Loucy (cell line): Measurements from ENCODE around the gene HECTD1.
A peak's percentile ranks its signal among the peaks of the same experiment; 100 is the strongest.
"Not testable (repeated sequence)": the region's sequence is repeated elsewhere in the genome, so short reads cannot be mapped to it uniquely, and the experiment has no call there.

Experiments used
- H2AFZ ChIP-seq: fragments of 200-600 bp; sonication (generic); 2 replicates; pipeline ENCODE4 v1.6.0; 2016; ENCODE audit warnings: antibody characterized with exemption, mild to moderate bottlenecking, low read length, moderate library complexity
- H3F3A ChIP-seq: fragments of 200-600 bp; 2 replicates; pipeline ENCODE4 v1.6.0; 2016; ENCODE audit warnings: antibody characterized with exemption, low read depth, mild to moderate bottlenecking
- H3K27me3 ChIP-seq: fragments of 200-600 bp; sonication (generic); 2 replicates; pipeline ENCODE4 v1.6.1; 2014; ENCODE audit warnings: low read length, mild to moderate bottlenecking; ENCODE audit not compliant: insufficient read depth, poor library complexity, severe bottlenecking
- H3K36me3 ChIP-seq: fragments of 200-600 bp; sonication (generic); 2 replicates; pipeline ENCODE4 v1.6.1; 2016; ENCODE audit warnings: low read length; ENCODE audit not compliant: insufficient read depth
- H3K4me1 ChIP-seq: fragments of 200-600 bp; sonication (generic); 2 replicates; pipeline ENCODE4 v1.5.1; 2014; ENCODE audit warnings: low read length, mild to moderate bottlenecking; ENCODE audit not compliant: insufficient read depth, poor library complexity, severe bottlenecking
- H3K4me2 ChIP-seq: fragments of 200-600 bp; sonication (generic); 2 replicates; pipeline ENCODE4 v1.6.0; 2014; ENCODE audit warnings: antibody characterized with exemption, low read length, low read depth, mild to moderate bottlenecking; ENCODE audit not compliant: poor library complexity, severe bottlenecking
- H3K4me3 ChIP-seq: fragments of 200-600 bp; sonication (generic); 2 replicates; pipeline ENCODE4 v1.5.1; 2014; ENCODE audit warnings: low read length, mild to moderate bottlenecking, mixed read lengths; ENCODE audit not compliant: poor library complexity, severe bottlenecking
- H3K79me2 ChIP-seq: fragments of 200-600 bp; sonication (generic); 2 replicates; pipeline ENCODE4 v1.6.1; 2014; ENCODE audit warnings: low read length; ENCODE audit not compliant: insufficient read depth
- H3K9ac ChIP-seq: fragments of 200-600 bp; sonication (generic); 2 replicates; pipeline ENCODE4 v1.6.0; 2014; ENCODE audit warnings: mild to moderate bottlenecking, low read depth, low read length, moderate library complexity; ENCODE audit not compliant: poor library complexity, severe bottlenecking
- H3K9me2 ChIP-seq: fragments of 200-600 bp; sonication (generic); replicated peaks from 2 replicates; pipeline ENCODE4 v1.6.1; 2016; ENCODE audit warnings: low read depth, low read length, mixed read lengths
- H3K9me3 ChIP-seq: fragments of 200-600 bp; sonication (generic); 2 replicates; pipeline ENCODE4 v1.6.1; 2014; ENCODE audit warnings: mild to moderate bottlenecking, antibody characterized with exemption, low read length, low read depth; ENCODE audit not compliant: insufficient read depth
- H4K20me1 ChIP-seq: fragments of 200-600 bp; sonication (generic); 2 replicates; pipeline ENCODE4 v1.6.0; 2014; ENCODE audit warnings: antibody characterized with exemption, low read length, mild to moderate bottlenecking; ENCODE audit not compliant: insufficient read depth, poor library complexity, severe bottlenecking
- EZH2phosphoT487 ChIP-seq: fragments of 200-600 bp; IDR thresholded peaks from 2 replicates; pipeline ENCODE4 v1.6.1; 2018; ENCODE audit warnings: antibody characterized with exemption, mild to moderate bottlenecking, moderate library complexity, borderline replicate concordance
- TF ChIP-seq, protein P1 (sequence below): fragments of 200-600 bp; sonication (generic); conservative IDR thresholded peaks from 2 replicates; pipeline ENCODE4 v1.5.1; 2014; ENCODE audit warnings: mild to moderate bottlenecking, antibody characterized with exemption, low read length

The HECTD1 gene

DNA sequence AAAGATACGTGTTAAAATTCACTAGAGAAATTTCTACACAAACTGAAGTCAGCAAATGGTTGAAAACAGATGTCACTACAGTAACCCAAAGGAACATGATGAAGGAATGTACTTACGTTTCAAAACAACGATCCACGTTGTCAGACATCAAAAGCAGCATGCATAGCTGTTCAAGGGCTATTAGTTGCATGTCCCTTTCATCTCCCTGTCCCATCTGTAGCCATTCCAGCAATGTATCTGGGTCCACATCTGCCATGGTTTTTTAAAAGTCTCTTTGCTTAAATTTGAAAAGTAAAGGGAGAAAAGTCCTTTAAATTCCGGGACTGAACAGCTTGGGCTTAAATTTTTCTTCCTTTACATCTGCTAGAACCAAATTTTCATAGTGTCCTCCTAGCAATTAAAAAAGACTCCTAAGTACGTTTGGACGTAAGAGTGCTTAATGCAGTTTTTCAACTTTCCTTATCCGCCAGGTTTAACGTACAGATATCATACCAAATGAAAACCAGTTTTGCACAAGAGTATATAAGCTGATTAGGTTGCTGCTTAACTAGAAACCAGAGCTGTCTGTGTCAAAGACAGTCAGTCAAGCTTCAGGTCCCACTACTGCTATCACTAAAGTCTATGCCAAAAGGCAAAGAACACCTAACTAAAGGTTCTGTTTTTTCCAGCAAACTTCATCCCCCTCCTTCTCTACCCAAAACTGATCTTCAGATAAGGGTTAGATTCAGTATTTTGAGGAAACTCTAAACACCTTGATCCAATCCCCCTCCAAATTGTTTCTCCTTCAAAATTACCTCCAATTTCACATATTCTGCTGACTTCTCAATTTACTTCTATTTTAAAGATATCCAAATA, 1.7 kb downstream of the HECTD1 start:
- H3K9me2 ChIP-seq, result no peaks in the 10 kb centered on the region
- peaks cover 16% of the 10 kb centered on the region for H3F3A ChIP-seq
- H3K36me3 ChIP-seq, result no peaks in the 10 kb centered on the region
- H2AFZ ChIP-seq, result no peak overlapping the region
- TF ChIP-seq, protein P1, sequence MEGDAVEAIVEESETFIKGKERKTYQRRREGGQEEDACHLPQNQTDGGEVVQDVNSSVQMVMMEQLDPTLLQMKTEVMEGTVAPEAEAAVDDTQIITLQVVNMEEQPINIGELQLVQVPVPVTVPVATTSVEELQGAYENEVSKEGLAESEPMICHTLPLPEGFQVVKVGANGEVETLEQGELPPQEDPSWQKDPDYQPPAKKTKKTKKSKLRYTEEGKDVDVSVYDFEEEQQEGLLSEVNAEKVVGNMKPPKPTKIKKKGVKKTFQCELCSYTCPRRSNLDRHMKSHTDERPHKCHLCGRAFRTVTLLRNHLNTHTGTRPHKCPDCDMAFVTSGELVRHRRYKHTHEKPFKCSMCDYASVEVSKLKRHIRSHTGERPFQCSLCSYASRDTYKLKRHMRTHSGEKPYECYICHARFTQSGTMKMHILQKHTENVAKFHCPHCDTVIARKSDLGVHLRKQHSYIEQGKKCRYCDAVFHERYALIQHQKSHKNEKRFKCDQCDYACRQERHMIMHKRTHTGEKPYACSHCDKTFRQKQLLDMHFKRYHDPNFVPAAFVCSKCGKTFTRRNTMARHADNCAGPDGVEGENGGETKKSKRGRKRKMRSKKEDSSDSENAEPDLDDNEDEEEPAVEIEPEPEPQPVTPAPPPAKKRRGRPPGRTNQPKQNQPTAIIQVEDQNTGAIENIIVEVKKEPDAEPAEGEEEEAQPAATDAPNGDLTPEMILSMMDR, result no peak
- peak overlapping the region; percentile 94 for H3K4me2 ChIP-seq
- no peaks in the 10 kb centered on the region for H3K9me3 ChIP-seq
- peaks cover 64% of the 10 kb centered on the region for H3K79me2 ChIP-seq
- H3K4me1 ChIP-seq, result peaks cover 25% of the 10 kb centered on the region
- peak overlapping the region; percentile 95 for H3K9ac ChIP-seq
- H3K27me3 ChIP-seq, result no peaks in the 10 kb centered on the region
- peaks cover 48% of the 10 kb centered on the region for H4K20me1 ChIP-seq
- peak overlapping the region; percentile 91 for H3K4me3 ChIP-seq

DNA sequence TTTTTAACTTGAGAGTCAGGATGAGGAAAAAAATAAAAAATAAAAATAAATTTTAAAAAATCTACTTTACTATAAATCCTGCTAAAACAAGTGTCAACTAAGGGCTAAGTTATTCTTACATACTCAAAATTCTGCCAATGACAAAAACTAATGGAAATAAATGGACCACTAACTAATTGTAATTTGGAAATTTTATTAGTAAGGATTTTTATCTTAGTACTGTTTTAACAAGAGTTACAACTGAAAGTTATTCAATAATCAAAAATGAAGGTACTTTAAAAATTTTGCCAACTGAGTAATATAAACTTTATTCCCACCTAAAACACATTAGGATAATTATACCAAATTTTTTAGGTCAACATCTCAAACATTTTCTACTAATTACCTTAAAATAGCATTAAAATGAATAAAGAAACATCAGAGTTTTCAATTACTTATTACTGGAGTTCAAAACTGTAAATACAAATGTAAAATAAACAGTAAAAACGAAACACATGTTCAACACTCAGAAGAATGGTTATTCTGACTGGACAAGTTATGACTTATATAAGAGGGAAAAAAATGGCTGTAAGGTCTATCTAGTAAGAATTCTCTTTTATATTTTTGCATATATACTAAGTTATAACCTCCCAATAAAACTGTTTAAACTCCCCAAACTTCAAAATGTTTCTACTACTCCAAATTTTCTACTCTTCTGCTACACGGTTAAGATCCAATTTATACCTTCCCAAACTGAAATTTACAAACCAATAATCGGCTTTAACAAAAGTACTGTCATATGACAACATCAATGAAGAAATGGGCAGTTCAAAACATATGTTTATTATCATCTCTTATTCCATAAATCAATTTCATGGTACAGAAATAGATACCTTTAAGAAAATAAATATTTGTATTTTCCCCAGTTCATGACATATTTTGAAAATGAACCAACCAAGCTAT, 2.7 kb downstream of the HECTD1 start:
- no peaks in the 10 kb centered on the region for H3K9me3 ChIP-seq
- H3F3A ChIP-seq, result peaks cover 16% of the 10 kb centered on the region
- no peaks in the 10 kb centered on the region for H3K9me2 ChIP-seq
- no peaks in the 10 kb centered on the region for H3K36me3 ChIP-seq
- peaks cover 57% of the 10 kb centered on the region for H4K20me1 ChIP-seq
- H3K9ac ChIP-seq, result peak overlapping the region; percentile 95
- peak overlapping the region; percentile 91 for H3K4me3 ChIP-seq
- peaks cover 74% of the 10 kb centered on the region for H3K79me2 ChIP-seq
- H3K4me1 ChIP-seq, result peaks cover 25% of the 10 kb centered on the region
- no peaks in the 10 kb centered on the region for H3K27me3 ChIP-seq
- TF ChIP-seq, protein P1, result no peak
- TF ChIP-seq EZH2phosphoT487, result no peak
- peak overlapping the region; percentile 94 for H3K4me2 ChIP-seq
- no peak overlapping the region for H2AFZ ChIP-seq

DNA sequence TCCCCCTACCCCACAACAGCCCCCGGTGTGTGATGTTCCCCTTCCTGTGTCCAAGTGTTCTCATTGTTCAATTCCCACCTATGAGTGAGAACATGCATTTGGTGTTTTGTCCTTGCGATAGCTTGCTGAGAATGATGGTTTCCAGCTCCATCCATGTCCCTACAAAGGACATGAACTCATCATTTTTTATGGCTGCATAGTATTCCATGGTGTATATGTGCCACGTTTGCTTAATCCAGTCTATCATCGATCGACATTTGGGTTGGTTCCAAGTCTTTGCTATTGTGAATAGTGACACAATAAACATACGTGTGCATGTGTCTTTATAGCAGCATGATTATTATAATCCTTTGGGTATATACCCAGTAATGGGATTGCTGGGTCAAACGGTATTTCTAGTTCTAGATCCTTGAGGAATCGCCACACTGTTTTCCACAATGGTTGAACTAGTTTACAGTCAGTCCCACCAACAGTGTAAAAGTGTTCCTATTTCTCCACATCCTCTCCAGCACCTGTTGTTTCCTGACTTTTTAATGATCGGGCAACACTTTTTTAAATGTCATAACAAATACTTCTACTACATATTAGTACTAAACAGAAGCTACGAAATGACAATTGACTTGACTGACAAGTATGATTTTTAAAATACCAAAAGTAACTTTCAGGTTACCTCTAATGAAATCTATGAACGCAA, 3.5 kb downstream of the HECTD1 start:
- Histone ChIP-seq H3K4me1 (peaks cover 23% of the 10 kb centered on the region), H4K20me1 (peaks cover 62% of the 10 kb centered on the region), H3K4me2 (peak overlapping the region; percentile 94), H3K4me3 (peak overlapping the region; percentile 91), H3F3A (peaks cover 13% of the 10 kb centered on the region), H3K79me2 (peaks cover 82% of the 10 kb centered on the region)
- not testable (repeated sequence) for H3K9me3 ChIP-seq, H3K9me2 ChIP-seq, H3K9ac ChIP-seq, H2AFZ ChIP-seq, H3K36me3 ChIP-seq, H3K27me3 ChIP-seq
